Measurements from ENCODE around the gene TBC1D22A.

The TBC1D22A gene

GRCh38 chr22:47013861-47014635 is 251.6 kb downstream of the TBC1D22A start:
- Histone ChIP-seq H3K27ac (no peak overlapping the region), H3K27me3 (replicated peaks) (no peaks in the 10 kb centered on the region)
- in situ Hi-C loops (cut with HindIII; ENCODE audit: low pct_ligation_motif_present, low sequenced_read_pairs), result no loop called here

GRCh38 chr22:47014636-47015345 is 252.3 kb downstream of the TBC1D22A start:
- no peak for DNase-seq

More at GRCh38 chr22:47013861-47014635, 251.6 kb downstream of the TBC1D22A start:
- no peak for TF ChIP-seq CTCF (IDR thresholded peaks at IDR 0.05; ENCODE audit: low read depth, low read length, missing control alignments)
- H3K4me3 ChIP-seq (ENCODE audit: low read depth, low read length), result no peak overlapping the region
- no peak for DNase-seq
- H3K36me3 ChIP-seq (replicated peaks), result peaks cover 3% of the 10 kb centered on the region

GRCh38 chr22:47015589-47016178 is 253.2 kb downstream of the TBC1D22A start:
- Histone ChIP-seq H3K4me3 (ENCODE audit: low read depth, low read length) (no peak overlapping the region), H3K36me3 (replicated peaks) (no peaks in the 10 kb centered on the region), H3K27me3 (replicated peaks) (no peaks in the 10 kb centered on the region), H3K27ac (no peak overlapping the region)
- in situ Hi-C loops (cut with HindIII; ENCODE audit: low pct_ligation_motif_present, low sequenced_read_pairs), result no loop called here
- no peak for TF ChIP-seq CTCF (IDR thresholded peaks at IDR 0.05; ENCODE audit: low read depth, low read length, missing control alignments)
- DNase-seq, result no peak

More at GRCh38 chr22:47014636-47015345, 252.3 kb downstream of the TBC1D22A start:
- Histone ChIP-seq H3K27me3 (replicated peaks) (no peaks in the 10 kb centered on the region), H3K27ac (no peak overlapping the region), H3K36me3 (replicated peaks) (no peaks in the 10 kb centered on the region), H3K4me3 (ENCODE audit: low read depth, low read length) (no peak overlapping the region)
- no peak for TF ChIP-seq CTCF (IDR thresholded peaks at IDR 0.05; ENCODE audit: low read depth, low read length, missing control alignments)
- in situ Hi-C loops (cut with HindIII; ENCODE audit: low pct_ligation_motif_present, low sequenced_read_pairs), result no loop called here

GRCh38 chr22:47016631-47017030 is 254.2 kb downstream of the TBC1D22A start:
- H3K36me3 ChIP-seq (replicated peaks), result no peaks in the 10 kb centered on the region
- in situ Hi-C loops (cut with HindIII; ENCODE audit: low pct_ligation_motif_present, low sequenced_read_pairs), result no loop called here

GRCh38 chr22:47017245-47017644 is 254.8 kb downstream of the TBC1D22A start:
- no peak for DNase-seq
- no peak overlapping the region for H3K4me3 ChIP-seq (ENCODE audit: low read depth, low read length)
- no peak for TF ChIP-seq CTCF (IDR thresholded peaks at IDR 0.05; ENCODE audit: low read depth, low read length, missing control alignments)
- no peak overlapping the region for H3K27ac ChIP-seq
- in situ Hi-C loops (cut with HindIII; ENCODE audit: low pct_ligation_motif_present, low sequenced_read_pairs), result no loop called here
- no peaks in the 10 kb centered on the region for H3K36me3 ChIP-seq (replicated peaks)
- H3K27me3 ChIP-seq (replicated peaks), result no peaks in the 10 kb centered on the region

More at GRCh38 chr22:47016631-47017030, 254.2 kb downstream of the TBC1D22A start:
- no peak for TF ChIP-seq CTCF (IDR thresholded peaks at IDR 0.05; ENCODE audit: low read depth, low read length, missing control alignments)
- Histone ChIP-seq H3K27ac (no peak overlapping the region), H3K27me3 (replicated peaks) (no peaks in the 10 kb centered on the region), H3K4me3 (ENCODE audit: low read depth, low read length) (no peak overlapping the region)
- DNase-seq, result no peak
